ENCODE measurements around the gene VWA1.
A peak's percentile ranks its signal among the peaks of the same experiment; 100 is the strongest.
"Not testable (repeated sequence)": the region's sequence is repeated elsewhere in the genome, so short reads cannot be mapped to it uniquely, and the experiment has no call there.

Gene VWA1

GRCh38 chr1:1402901-1403392 lies 32.5 kb upstream of the VWA1 start:
- DNase-seq (ENCODE audit: low spot score) = not testable (repeated sequence)

DNA sequence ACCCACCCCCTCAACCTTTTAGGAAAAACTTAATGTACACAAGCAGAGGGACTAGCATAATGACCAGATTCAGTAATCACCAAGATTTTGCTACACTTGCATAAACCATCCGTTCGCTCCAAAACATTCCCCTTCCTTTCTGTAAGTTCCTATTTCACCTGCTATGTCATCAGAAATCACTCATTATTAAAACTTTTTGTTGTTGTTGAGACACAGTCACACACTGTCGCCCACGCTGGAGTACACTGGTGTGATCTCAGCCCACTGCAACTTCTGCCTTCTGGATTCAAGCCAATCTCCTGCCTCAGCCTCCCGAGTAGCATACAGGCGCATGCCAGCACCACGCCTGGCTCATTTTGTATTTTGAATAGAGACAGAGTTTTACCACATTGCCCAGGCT lies 31.8 kb upstream of the VWA1 start:
- no peak for DNase-seq (ENCODE audit: low spot score)

- no peak for DNase-seq (ENCODE audit: low spot score)
Observed at GRCh38 chr1:1406101-1406820, 29.2 kb upstream of the VWA1 start.

DNA sequence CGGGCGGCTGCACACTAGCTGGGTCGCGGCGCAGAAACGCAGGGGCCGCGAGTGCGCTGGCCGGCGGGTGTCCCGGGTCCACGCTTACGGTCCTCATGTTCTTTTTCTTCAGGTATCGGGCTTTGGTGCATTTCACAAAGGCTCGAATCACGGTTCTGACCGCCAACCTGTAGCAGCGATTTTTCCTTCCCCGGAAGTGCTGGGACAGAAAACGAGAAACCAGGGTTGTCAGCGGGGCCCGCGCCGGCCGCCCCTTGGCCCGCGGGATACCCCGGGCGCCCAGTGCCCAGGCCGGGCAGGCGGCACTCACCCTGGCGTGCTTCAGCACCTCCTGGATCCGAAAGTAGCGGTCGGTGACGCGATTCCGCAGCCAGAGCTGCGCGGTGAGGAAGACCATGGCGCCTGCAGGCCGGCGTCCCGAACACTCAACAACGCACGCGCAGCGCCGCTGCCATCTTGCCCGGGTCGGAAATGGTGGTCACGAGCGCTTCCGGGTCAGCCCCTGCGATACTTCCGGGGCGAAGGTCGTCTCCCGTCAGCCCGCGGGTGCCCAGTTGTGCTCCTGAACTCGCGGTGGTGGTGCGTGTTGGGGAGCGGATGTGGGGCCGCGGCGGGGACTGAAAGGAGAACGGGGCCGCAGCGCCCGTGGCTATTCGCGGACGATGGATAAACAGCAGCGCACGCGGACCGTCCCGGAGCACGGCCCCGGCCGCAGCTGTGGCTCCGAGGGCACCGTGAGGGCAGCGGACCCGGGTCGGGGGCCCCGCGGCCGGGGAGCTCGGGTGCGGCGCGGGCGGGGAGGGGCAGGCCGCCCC lies 28.5 kb upstream of the VWA1 start, which contains the start of gene MRPL20:
MRPL20 (minus strand) TSS at position 473 of the 815 bp plus-strand sequence; CDS start at position 397, 76 bp downstream.
- peak; percentile 97 for DNase-seq (ENCODE audit: low spot score)

DNA sequence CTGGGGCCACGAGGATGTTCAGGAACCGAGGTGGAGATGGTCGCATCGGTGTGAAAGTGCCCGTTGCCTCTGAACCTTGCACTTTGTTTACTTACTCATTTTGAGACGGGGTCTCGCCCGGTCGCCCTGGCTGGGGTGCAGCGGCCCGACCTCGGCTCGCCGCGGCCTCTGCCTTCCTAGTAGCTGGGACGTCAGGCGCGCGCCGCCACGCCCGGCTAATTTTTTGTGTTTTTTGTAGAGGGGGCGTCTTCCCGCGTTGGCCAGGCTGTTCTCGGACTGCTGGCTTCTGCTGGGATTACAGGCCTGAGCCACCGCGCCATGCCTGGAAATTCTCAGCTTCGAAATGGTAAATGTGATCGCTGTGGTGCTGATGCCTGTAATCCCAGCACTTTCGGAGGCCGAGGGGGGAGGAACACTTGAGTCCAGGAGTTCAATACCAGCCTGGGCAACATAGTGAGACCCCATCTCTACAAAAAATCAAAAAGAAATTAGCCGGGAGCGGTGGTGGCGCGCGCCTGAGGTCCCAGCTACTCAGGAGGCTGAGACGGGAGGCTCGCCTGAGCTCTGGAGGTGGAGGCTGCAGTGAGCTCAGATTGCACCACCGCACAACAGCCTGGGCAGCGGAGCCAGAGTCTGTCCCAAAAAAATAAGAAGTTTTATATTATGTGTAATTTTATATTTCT lies 27.7 kb upstream of the VWA1 start:
- peak; percentile 69 for DNase-seq (ENCODE audit: low spot score)

DNA sequence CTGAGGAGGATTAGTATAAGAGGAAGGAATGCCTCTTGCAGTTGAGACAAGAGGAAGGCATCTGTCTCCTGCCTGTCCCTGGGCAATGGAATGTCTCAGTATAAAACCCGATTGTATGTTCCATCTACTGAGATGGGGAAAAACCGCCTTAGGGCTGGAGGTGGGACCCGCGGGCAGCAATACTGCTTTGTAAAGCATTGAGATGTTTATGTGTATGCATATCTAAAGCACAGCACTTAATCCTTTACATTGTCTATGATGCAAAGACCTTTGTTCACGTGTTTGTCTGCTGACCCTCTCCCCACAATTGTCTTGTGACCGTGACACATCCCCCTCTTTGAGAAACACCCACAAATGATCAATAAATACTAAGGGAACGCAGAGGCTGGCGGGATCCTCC lies 25.3 kb upstream of the VWA1 start:
- DNase-seq (ENCODE audit: low spot score) = not testable (repeated sequence)

DNA sequence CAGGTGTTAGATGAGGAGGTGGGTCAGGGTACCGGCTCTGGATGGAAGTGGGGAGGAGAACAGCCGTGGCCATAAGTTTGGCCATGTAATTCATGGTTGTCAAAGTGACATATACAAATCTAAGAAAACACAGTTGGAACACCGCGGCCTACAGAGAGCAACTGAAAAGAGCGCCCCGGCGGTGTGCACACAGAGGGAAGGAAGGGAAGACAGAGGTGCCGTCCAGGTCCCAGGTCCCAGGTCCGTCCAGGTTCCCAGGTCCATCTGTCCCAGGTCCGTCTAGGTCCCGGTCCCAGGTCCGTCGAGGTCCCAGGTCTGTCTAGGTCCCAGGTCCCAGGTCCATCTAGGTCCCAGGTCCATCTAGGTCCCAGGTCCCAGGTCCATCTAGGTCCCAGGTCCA lies 23.9 kb upstream of the VWA1 start:
- no peak for DNase-seq (ENCODE audit: low spot score)

DNA sequence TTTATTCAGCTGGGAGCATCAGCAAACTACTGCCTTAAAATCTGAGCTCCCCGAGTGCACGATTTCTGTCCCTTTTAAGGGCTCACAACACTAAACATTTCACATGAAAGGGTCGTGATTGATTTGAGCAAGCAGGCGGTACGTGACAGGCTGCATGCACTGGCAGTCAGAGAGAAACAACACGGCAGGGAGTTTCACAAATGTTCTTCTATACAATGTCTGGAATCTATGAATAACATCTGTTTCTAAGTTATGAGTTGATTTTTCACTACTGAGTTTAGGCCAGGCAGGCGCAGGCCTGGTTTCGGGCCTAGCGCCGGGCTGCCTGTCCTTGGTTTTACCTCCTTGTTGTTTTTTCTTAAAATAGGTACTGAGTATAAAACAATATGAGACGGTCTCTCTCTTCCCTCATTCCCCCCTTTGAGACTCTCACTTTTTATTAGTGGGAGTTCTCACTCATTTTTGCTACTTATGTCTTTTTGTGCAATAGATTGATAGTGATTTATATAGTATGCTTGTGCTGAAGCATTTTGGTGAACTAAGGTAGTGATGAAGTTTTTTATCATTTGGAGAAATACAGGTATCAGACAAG lies 23.1 kb upstream of the VWA1 start:
- DNase-seq (ENCODE audit: low spot score) = not testable (repeated sequence)

DNA sequence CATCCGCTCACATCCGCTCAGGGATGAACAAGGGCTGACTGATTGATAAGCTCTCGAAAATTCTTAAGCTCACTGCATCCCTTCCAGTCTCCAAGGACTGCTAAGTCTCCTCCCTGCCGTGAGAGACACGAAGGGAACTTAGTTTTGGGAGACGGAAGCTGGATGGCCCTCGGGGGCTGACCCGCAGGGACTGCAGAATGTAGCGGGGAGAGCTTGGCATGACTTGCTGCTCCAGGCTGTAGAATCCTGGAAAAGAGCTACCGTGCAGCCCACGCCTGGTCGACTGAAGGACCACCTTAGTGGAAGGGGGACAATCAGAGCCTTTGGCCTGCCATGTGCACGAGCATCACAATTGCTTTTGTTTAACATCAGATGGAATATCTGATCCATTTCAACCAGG lies 19.7 kb upstream of the VWA1 start:
- no peak for DNase-seq (ENCODE audit: low spot score)

DNA sequence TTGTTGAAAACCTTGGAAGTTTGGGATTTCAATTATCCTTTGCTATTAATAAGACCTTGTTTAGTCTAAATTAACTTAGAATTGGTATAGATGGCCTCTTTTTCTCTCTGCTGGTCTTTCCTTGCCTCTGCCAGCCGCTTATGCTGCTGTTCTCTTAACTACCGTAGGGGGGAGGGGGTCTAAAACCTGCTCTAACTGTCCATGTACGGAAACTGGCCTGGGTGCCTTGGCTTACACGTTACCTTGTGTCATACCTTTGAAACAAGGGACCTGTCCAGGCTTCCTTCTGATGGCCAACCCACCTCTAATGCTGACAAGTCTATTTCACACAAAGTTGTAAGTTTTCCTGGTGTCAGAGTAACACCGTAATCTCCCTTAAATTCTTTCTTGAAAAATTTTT lies 18.1 kb upstream of the VWA1 start:
- DNase-seq (ENCODE audit: low spot score) = not testable (repeated sequence)

DNA sequence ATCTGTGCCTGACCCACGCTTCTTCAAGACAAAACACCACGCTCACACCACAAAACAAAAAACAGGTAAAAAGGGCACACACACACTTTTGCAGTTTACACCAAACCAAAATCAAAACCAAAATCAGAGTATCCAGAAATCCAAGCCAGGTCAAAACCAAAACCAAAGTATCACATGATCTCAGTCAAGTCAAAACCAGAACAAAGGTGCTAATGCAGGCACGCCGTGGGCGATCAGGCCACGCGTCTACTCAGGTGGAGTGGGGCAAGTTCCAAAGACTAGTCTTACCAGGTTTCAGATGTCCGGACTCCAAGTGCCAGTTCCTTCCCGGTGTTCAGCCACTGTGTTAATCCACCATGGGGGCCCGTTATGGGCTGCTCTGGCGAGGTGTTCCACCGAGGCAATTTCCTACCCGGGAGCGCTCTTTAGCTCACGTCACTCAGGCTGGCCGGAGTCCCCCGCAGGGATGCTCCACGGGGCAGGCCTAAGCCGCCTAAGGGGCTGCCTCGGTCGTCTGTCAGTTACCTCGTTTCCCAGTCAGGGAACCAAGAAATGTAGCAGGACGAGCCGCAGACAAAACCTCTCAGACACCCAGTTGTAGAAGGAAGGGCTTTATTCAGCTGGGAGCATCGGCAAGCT lies 17.5 kb upstream of the VWA1 start:
- not testable (repeated sequence) for DNase-seq (ENCODE audit: low spot score)

DNA sequence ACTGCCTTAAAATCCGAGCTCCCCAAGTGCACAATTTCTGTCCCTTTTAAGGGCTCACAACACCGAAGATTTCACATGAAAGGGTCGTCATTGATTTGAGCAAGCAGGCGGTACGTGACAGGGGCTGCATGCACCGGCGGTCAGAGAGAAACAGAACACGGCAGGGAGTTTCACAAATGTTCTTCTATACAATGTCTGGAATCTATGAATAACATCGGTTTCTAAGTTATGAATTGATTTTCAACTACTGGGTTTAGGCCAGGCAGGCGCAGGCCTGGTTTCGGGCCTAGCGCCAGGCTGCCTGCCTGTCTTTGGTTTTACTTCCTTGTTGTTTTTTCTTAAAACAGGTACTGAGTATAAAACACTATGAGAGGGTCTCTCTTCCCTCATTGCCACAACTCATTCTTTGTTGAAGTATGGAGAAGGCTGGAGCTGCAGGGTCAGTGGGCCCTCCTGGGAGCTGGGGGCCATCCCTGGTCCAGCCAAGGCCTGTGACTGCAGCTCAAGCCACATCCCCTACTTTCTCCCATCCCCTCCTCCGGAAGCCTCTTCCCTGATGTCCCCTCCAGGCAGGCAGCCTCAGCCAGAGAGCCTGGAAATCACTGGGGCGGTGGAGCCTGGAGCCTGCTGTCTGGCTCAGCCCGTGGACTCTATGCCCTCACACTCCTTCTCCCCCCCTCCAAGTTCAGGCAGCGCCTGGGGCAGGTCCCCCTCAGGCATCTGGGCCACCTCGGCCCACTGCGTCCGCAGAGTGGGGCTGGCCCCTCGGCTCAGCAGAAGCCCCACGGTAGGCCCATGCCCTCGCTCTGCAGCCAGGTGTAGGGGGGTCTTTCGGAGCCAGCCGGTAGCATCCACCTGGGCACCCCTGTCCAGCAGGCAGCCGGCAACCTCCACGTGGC lies 16.8 kb upstream of the VWA1 start:
- DNase-seq (ENCODE audit: low spot score) = no peak

GRCh38 chr1:1419363-1419812 lies 16.1 kb upstream of the VWA1 start:
- DNase-seq (ENCODE audit: low spot score) = no peak

- peak; percentile 75 for DNase-seq (ENCODE audit: low spot score)
Observed at GRCh38 chr1:1419813-1420653, 15.5 kb upstream of the VWA1 start.

DNA sequence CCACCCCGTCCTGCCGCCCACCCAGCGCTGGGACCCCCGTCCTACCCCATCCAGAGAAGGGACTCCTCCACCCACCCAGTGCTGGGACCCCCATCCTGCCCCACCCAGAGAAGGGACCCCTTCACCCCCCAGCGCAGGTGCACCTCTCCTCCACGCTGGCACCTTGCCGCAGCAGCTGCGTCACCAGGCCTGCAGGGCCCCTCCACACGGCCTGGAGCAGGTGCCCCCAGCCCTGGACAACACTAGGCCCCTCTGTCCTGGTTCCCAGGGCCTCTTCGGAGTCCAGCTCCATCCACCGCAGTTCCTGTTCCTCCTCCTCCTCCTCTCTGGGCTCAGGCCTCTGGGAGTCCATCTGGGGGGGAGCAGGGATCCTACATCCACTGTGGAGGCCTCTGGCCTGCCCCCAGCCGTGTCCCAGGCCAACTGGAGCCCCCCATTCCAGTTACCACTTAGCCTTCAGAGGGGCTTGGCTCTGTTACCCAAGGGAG lies 14.8 kb upstream of the VWA1 start:
- no peak for DNase-seq (ENCODE audit: low spot score)

GRCh38 chr1:1421147-1421906 lies 14.2 kb upstream of the VWA1 start, which contains the start of gene ANKRD65:
Gene ANKRD65 (minus strand): TSS chr1:1421276. CDS start chr1:1421005, 271 bp downstream.
- no peak for DNase-seq (ENCODE audit: low spot score)

- no peak for DNase-seq (ENCODE audit: low spot score)
Observed at GRCh38 chr1:1421907-1422464, 13.5 kb upstream of the VWA1 start.
